OCI-LY3 (cell line): ENCODE measurements around the gene IDH2.

Source experiments
- H2AFZ ChIP-seq: fragments of 200-600, 300-600 bp; shearing (Covaris generic); 2 replicates; pipeline ENCODE4 v1.6.0; 2014; ENCODE audit warnings: antibody characterized with exemption, low read depth, low read length
- H3K27ac ChIP-seq: fragments of 200-600, 300-600 bp; sonication (generic); 2 replicates; pipeline ENCODE4 v1.5.1; 2014; ENCODE audit warnings: mild to moderate bottlenecking, low read length, moderate library complexity, mixed read lengths
- H3K27me3 ChIP-seq: fragments of 200-600, 300-600 bp; sonication (generic); 2 replicates; pipeline ENCODE4 v1.6.1; 2014; ENCODE audit warnings: low read depth, low read length, mixed read lengths
- H3K36me3 ChIP-seq: fragments of 200-600, 300-600 bp; sonication (generic); replicated peaks from 2 replicates; pipeline ENCODE3; 2014; ENCODE audit warnings: low read depth, low read length, mixed read lengths
- H3K4me1 ChIP-seq: fragments of 300-600, 200-600 bp; sonication (generic); 2 replicates; pipeline ENCODE4 v1.6.1; 2014; ENCODE audit warnings: low read length, mixed read lengths
- H3K4me2 ChIP-seq: fragments of 200-600, 300-600 bp; sonication (generic); 2 replicates; pipeline ENCODE4 v1.6.1; 2014; ENCODE audit warnings: low read length, mixed read lengths
- H3K4me3 ChIP-seq: fragments of 300-600, 200-600 bp; sonication (generic); 2 replicates; pipeline ENCODE4 v1.5.1; 2014; ENCODE audit warnings: antibody characterized with exemption, mild to moderate bottlenecking, low read length, moderate library complexity
- H3K79me2 ChIP-seq: fragments of 300-600, 200-600 bp; shearing (Covaris generic); 2 replicates; pipeline ENCODE4 v1.6.1; 2014; ENCODE audit warnings: mild to moderate bottlenecking, low read length, mixed read lengths
- H3K9ac ChIP-seq: fragments of 300-600, 200-600 bp; shearing (Covaris generic); 2 replicates; pipeline ENCODE4 v1.6.0; 2014; ENCODE audit warnings: mild to moderate bottlenecking, low read length, moderate library complexity
- H3K9me3 ChIP-seq: fragments of 200-600, 300-600 bp; shearing (Covaris generic); 2 replicates; pipeline ENCODE4 v1.6.1; 2014; ENCODE audit warnings: low read length, mixed read lengths; ENCODE audit not compliant: insufficient read depth
- H4K20me1 ChIP-seq: fragments of 200-600, 300-600 bp; sonication (generic); 2 replicates; pipeline ENCODE4 v1.6.1; 2016; ENCODE audit warnings: low read length, mixed read lengths; ENCODE audit not compliant: insufficient read depth
- CTCF ChIP-seq: fragments of 200-600, 300-600 bp; sonication (generic); IDR thresholded peaks from 2 replicates; pipeline ENCODE4 v1.5.1; 2014; ENCODE audit warnings: antibody characterized with exemption, low read length, low read depth
- EZH2phosphoT487 ChIP-seq: fragments of 200-600 bp; shearing (Covaris generic); IDR thresholded peaks from 2 replicates; pipeline ENCODE4 v1.6.1; 2018; ENCODE audit warnings: antibody characterized with exemption, mixed run types, low read depth

IDH2 gene

GRCh38 chr15:90037511-90037860 lies 64.8 kb downstream of the IDH2 start:
- no peak for TF ChIP-seq EZH2phosphoT487
- no peak for TF ChIP-seq CTCF
- H3K79me2 ChIP-seq = peaks cover 98% of the 10 kb centered on the region
- H2AFZ ChIP-seq = no peak overlapping the region
- no peak overlapping the region for H3K4me3 ChIP-seq
- H3K9me3 ChIP-seq = no peaks in the 10 kb centered on the region
- peaks cover 31% of the 10 kb centered on the region for H3K36me3 ChIP-seq
- peak overlapping the region; percentile 47; the same call in 1 of the 2 replicates for H3K9ac ChIP-seq
- H3K4me1 ChIP-seq = peaks cover 84% of the 10 kb centered on the region
- no peaks in the 10 kb centered on the region for H4K20me1 ChIP-seq
- peak overlapping the region; percentile 91 for H3K27ac ChIP-seq
- peak overlapping the region; percentile 33 for H3K4me2 ChIP-seq
- no peaks in the 10 kb centered on the region for H3K27me3 ChIP-seq

- H3K9me3 ChIP-seq = no peaks in the 10 kb centered on the region
- no peak overlapping the region; the same call in 1 of the 2 replicates for H3K9ac ChIP-seq
- H3K27ac ChIP-seq = peak overlapping the region; percentile 91
- peaks cover 87% of the 10 kb centered on the region for H3K4me1 ChIP-seq
- no peak for TF ChIP-seq EZH2phosphoT487
- no peak for TF ChIP-seq CTCF
- no peaks in the 10 kb centered on the region for H3K27me3 ChIP-seq
- H3K4me2 ChIP-seq = no peak overlapping the region
- H2AFZ ChIP-seq = no peak overlapping the region
- H3K4me3 ChIP-seq = no peak overlapping the region
- peaks cover 98% of the 10 kb centered on the region for H3K79me2 ChIP-seq
- no peaks in the 10 kb centered on the region for H4K20me1 ChIP-seq
- H3K36me3 ChIP-seq = peaks cover 29% of the 10 kb centered on the region
Observed at GRCh38 chr15:90036806-90037510, 65.3 kb downstream of the IDH2 start.

GRCh38 chr15:90036343-90036742 lies 65.9 kb downstream of the IDH2 start:
- no peak overlapping the region for H3K9ac ChIP-seq
- peaks cover 29% of the 10 kb centered on the region for H3K36me3 ChIP-seq
- no peaks in the 10 kb centered on the region for H3K27me3 ChIP-seq
- peaks cover 99% of the 10 kb centered on the region for H3K79me2 ChIP-seq
- peaks cover 90% of the 10 kb centered on the region for H3K4me1 ChIP-seq
- H3K9me3 ChIP-seq = no peaks in the 10 kb centered on the region
- H2AFZ ChIP-seq = no peak overlapping the region
- H3K27ac ChIP-seq = peak overlapping the region; percentile 91; the same call in 1 of the 2 replicates
- no peaks in the 10 kb centered on the region for H4K20me1 ChIP-seq
- no peak overlapping the region for H3K4me3 ChIP-seq
- H3K4me2 ChIP-seq = no peak overlapping the region
- TF ChIP-seq CTCF (no peak), EZH2phosphoT487 (no peak)

GRCh38 chr15:90035840-90036230 lies 66.4 kb downstream of the IDH2 start:
- no peaks in the 10 kb centered on the region for H3K9me3 ChIP-seq
- peak overlapping the region; percentile 51; the same call in 1 of the 2 replicates for H3K27ac ChIP-seq
- peaks cover 99% of the 10 kb centered on the region for H3K79me2 ChIP-seq
- H3K27me3 ChIP-seq = no peaks in the 10 kb centered on the region
- no peaks in the 10 kb centered on the region for H4K20me1 ChIP-seq
- H2AFZ ChIP-seq = no peak overlapping the region
- H3K4me3 ChIP-seq = no peak overlapping the region
- no peak overlapping the region for H3K9ac ChIP-seq
- peaks cover 29% of the 10 kb centered on the region for H3K36me3 ChIP-seq
- TF ChIP-seq CTCF (no peak), EZH2phosphoT487 (no peak)
- no peak overlapping the region for H3K4me2 ChIP-seq
- peaks cover 90% of the 10 kb centered on the region for H3K4me1 ChIP-seq
